H9 (cell line): ENCODE results near the gene INPP4A. TPM values are rescaled to one million over a fixed set of nuclear protein-coding genes. Genes with fewer than 3 reads are reported as not detected.
A peak's percentile ranks its signal among the peaks of the same experiment; 100 is the strongest.

ENCODE experiments used
- DNase-seq: peaks from one replicate; pipeline ENCODE4 v3.0.0-alpha.2; 2017
- H2AFZ ChIP-seq: one replicate; pipeline ENCODE4 v1.6.1; 2013; ENCODE audit warnings: mild to moderate bottlenecking, low read length, control low read depth, moderate library complexity
- H2AK5ac ChIP-seq: 2 replicates; pipeline ENCODE4 v1.6.1; 2013; ENCODE audit warnings: low read length, control low read depth, mixed read lengths; ENCODE audit not compliant: insufficient read length
- H2BK120ac ChIP-seq: one replicate; pipeline ENCODE4 v1.6.1; 2013; ENCODE audit warnings: low read depth, mild to moderate bottlenecking, low read length, control low read depth, inconsistent platforms; ENCODE audit not compliant: poor library complexity, severe bottlenecking
- H2BK12ac ChIP-seq: 2 replicates; pipeline ENCODE4 v1.6.1; 2013; ENCODE audit warnings: low read length, control low read depth, mixed read lengths, low read depth; ENCODE audit not compliant: insufficient read length
- H2BK15ac ChIP-seq: 2 replicates; pipeline ENCODE4 v1.6.1; 2013; ENCODE audit warnings: low read depth, low read length, control low read depth
- H2BK20ac ChIP-seq: one replicate; pipeline ENCODE4 v1.6.1; 2013; ENCODE audit warnings: low read depth, mild to moderate bottlenecking, low read length, control low read depth, inconsistent platforms; ENCODE audit not compliant: poor library complexity, severe bottlenecking
- H2BK5ac ChIP-seq: 2 replicates; pipeline ENCODE4 v1.6.1; 2013; ENCODE audit warnings: low read length, control low read depth, mixed read lengths; ENCODE audit not compliant: insufficient read length
- H3K14ac ChIP-seq: 2 replicates; pipeline ENCODE4 v1.6.1; 2013; ENCODE audit warnings: low read length, control low read depth; ENCODE audit not compliant: insufficient read depth
- H3K18ac ChIP-seq: 2 replicates; pipeline ENCODE4 v1.6.1; 2013; ENCODE audit warnings: low read depth, mild to moderate bottlenecking, mixed read lengths, low read length, control low read depth; ENCODE audit not compliant: insufficient read length
- H3K23ac ChIP-seq: 2 replicates; pipeline ENCODE4 v1.6.1; 2013; ENCODE audit warnings: low read length, control low read depth, mixed read lengths, low read depth; ENCODE audit not compliant: insufficient read length
- H3K23me2 ChIP-seq: 2 replicates; pipeline ENCODE4 v1.6.1; 2013; ENCODE audit warnings: low read depth, mild to moderate bottlenecking, mixed read lengths, low read length, control low read depth; ENCODE audit not compliant: insufficient read length, poor library complexity, severe bottlenecking
- H3K27ac ChIP-seq: 2 replicates; pipeline ENCODE4 v1.5.1; 2013; ENCODE audit warnings: low read length, control low read depth, mixed read lengths, low read depth; ENCODE audit not compliant: insufficient read length
- H3K27me3 ChIP-seq: 2 replicates; pipeline ENCODE4 v1.6.1; 2013; ENCODE audit warnings: low read length, control low read depth, inconsistent platforms; ENCODE audit not compliant: insufficient read depth
- H3K4ac ChIP-seq: 2 replicates; pipeline ENCODE4 v1.6.1; 2013; ENCODE audit warnings: low read depth, mild to moderate bottlenecking, control low read depth, inconsistent platforms, low read length, moderate library complexity
- H3K4me1 ChIP-seq: 2 replicates; pipeline ENCODE4 v1.6.1; 2013; ENCODE audit warnings: low read length, control low read depth, inconsistent platforms; ENCODE audit not compliant: insufficient read depth
- H3K4me2 ChIP-seq: 2 replicates; pipeline ENCODE4 v1.6.1; 2013; ENCODE audit warnings: low read length, control low read depth, mixed read lengths; ENCODE audit not compliant: insufficient read length, insufficient read depth
- H3K56ac ChIP-seq: 2 replicates; pipeline ENCODE4 v1.6.1; 2013; ENCODE audit warnings: low read depth, mild to moderate bottlenecking, mixed read lengths, low read length, control low read depth; ENCODE audit not compliant: insufficient read length
- H3K79me1 ChIP-seq: 2 replicates; pipeline ENCODE4 v1.6.1; 2013; ENCODE audit warnings: low read depth, mild to moderate bottlenecking, moderate library complexity, low read length, control low read depth, inconsistent platforms; ENCODE audit not compliant: insufficient read depth, poor library complexity, severe bottlenecking
- H3K79me2 ChIP-seq: 2 replicates; pipeline ENCODE4 v1.6.1; 2013; ENCODE audit warnings: low read length, control low read depth, inconsistent platforms; ENCODE audit not compliant: insufficient read depth
- H3K9ac ChIP-seq: 2 replicates; pipeline ENCODE4 v1.6.1; 2013; ENCODE audit warnings: low read length, control low read depth, mixed read lengths; ENCODE audit not compliant: insufficient read length; ENCODE audit errors: extremely low read depth
- H3K9me3 ChIP-seq: one replicate; pipeline ENCODE4 v1.6.1; 2013; ENCODE audit warnings: low read depth, low read length, inconsistent platforms; ENCODE audit not compliant: control insufficient read depth
- H3T11ph ChIP-seq: one replicate; pipeline ENCODE4 v1.6.1; 2013; ENCODE audit warnings: mild to moderate bottlenecking, low read length, control low read depth, inconsistent platforms
- H4K20me1 ChIP-seq: one replicate; pipeline ENCODE4 v1.6.1; 2013; ENCODE audit not compliant: control insufficient read depth, insufficient read length, insufficient read depth
- H4K5ac ChIP-seq: 2 replicates; pipeline ENCODE4 v1.6.1; 2013; ENCODE audit warnings: low read depth, mild to moderate bottlenecking, mixed read lengths, low read length, control low read depth; ENCODE audit not compliant: insufficient read length
- H4K8ac ChIP-seq: replicated peaks from 2 replicates; pipeline ENCODE4 v1.6.1; 2013; ENCODE audit warnings: low read length, control low read depth, mixed read lengths, low read depth; ENCODE audit not compliant: insufficient read length
- H4K91ac ChIP-seq: 2 replicates; pipeline ENCODE4 v1.6.1; 2013; ENCODE audit warnings: low read depth, mild to moderate bottlenecking, moderate library complexity, mixed read lengths, low read length, control low read depth; ENCODE audit not compliant: insufficient read length
- H3K27ac Mint-ChIP-seq, 3 experiments: 2 replicates in 2 of 3; 3 replicates in 1 of 3; pipeline ENCODE4 v1.8.0; 2020 to 2021; ENCODE audit warnings: mixed read lengths in 3 of 3, mild to moderate bottlenecking in 1 of 3, moderate library complexity in 1 of 3
- H3K27me3 Mint-ChIP-seq: 2 replicates; pipeline ENCODE4 v1.8.0; 2021; ENCODE audit warnings: low read depth, mild to moderate bottlenecking, moderate library complexity, mixed read lengths
- H3K36me3 Mint-ChIP-seq, 3 experiments: 2 replicates in 2 of 3; 3 replicates in 1 of 3; pipeline ENCODE4 v1.8.0; 2020 to 2021; ENCODE audit warnings: low read depth in 3 of 3, mixed read lengths in 3 of 3; ENCODE audit not compliant: insufficient read depth in 1 of 3
- H3K4me1 Mint-ChIP-seq, 2 experiments: 2 replicates each; pipeline ENCODE4 v1.8.0; 2020; ENCODE audit warnings: mixed read lengths in 2 of 2
- H3K4me3 Mint-ChIP-seq, 2 experiments: 2 replicates in 1 of 2; 3 replicates in 1 of 2; pipeline ENCODE4 v1.8.0; 2020 to 2021; ENCODE audit warnings: mild to moderate bottlenecking in 2 of 2, mixed read lengths in 2 of 2, moderate library complexity in 1 of 2
- H3K9me3 Mint-ChIP-seq, 2 experiments: 2 replicates in 1 of 2; 3 replicates in 1 of 2; pipeline ENCODE4 v1.8.0; 2020; ENCODE audit warnings: mild to moderate bottlenecking in 2 of 2, mixed read lengths in 2 of 2, moderate library complexity in 1 of 2
- CTCF ChIP-seq: fragments of 200-600 bp; sonication (generic); conservative IDR thresholded peaks from 3 replicates; pipeline ENCODE4 v1.8.0; 2021; ENCODE audit warnings: antibody characterized with exemption, mild to moderate bottlenecking
- WGBS: extraction: QIAGEN DNeasy Blood & Tissue Kit; methylation state at CpG from one replicate; pipeline ENCODE4 v1.1.7; 2013; ENCODE audit warnings: missing lambda C conversion rate, low lambda C conversion rate, mixed read lengths; ENCODE audit not compliant: insufficient read length; ENCODE audit errors: extremely low coverage; 5-methylcytosine and 5-hydroxymethylcytosine counted together
- total RNA-seq: library from RNA; stranded (reverse); gene quantifications from 2 replicates; pipeline ENCODE4 v1.2.1, GENCODE V29; 2021

INPP4A gene
- total RNA-seq, 1 experiment from 2014 or later, result 55.2 TPM

GRCh38 chr2:98476192-98476868 lies 31.7 kb downstream of the INPP4A start:
- TF ChIP-seq CTCF, result no peak
- no peak overlapping the region for H3K4me2 ChIP-seq
- H4K91ac ChIP-seq, result no peak overlapping the region
- no CpG with 5 or more reads among the region's 9 CpGs for WGBS
- no peak for DNase-seq
- no peak overlapping the region for H4K5ac ChIP-seq
- H3K27ac Mint-ChIP-seq, result peak overlapping the region in 2 of 3 experiments; percentile 45 to 77; a peak in 3 of 7 replicates
- H3K23ac ChIP-seq, result no peak overlapping the region
- H3K9me3 Mint-ChIP-seq, result no peaks in the 10 kb centered on the region; a peak in 1 of 5 replicates
- no peak overlapping the region for H2BK12ac ChIP-seq
- no peak overlapping the region for H3K4ac ChIP-seq
- H3K4me1 ChIP-seq, result no peaks in the 10 kb centered on the region; the same call in 1 of the 2 replicates
- H3K79me2 ChIP-seq, result peaks cover 2% of the 10 kb centered on the region; the same call in 1 of the 2 replicates
- H3K27ac ChIP-seq, result no peak overlapping the region
- H2AK5ac ChIP-seq, result no peak overlapping the region
- H2BK15ac ChIP-seq, result no peak overlapping the region
- peaks cover 0 to 4% (median 0%) of the 10 kb centered on the region in 3 experiments; a peak in 3 of 7 replicates for H3K36me3 Mint-ChIP-seq
- H3K27me3 ChIP-seq, result no peaks in the 10 kb centered on the region
- H3K14ac ChIP-seq, result no peak overlapping the region
- no peak overlapping the region for H2AFZ ChIP-seq
- H3K4me3 Mint-ChIP-seq, result no peak overlapping the region
- peaks cover 4% of the 10 kb centered on the region for H3K79me1 ChIP-seq
- H4K8ac ChIP-seq, result no peak overlapping the region
- no peak overlapping the region for H3K18ac ChIP-seq
- no peak overlapping the region for H3T11ph ChIP-seq
- no peak overlapping the region for H3K9ac ChIP-seq
- no peaks in the 10 kb centered on the region for H3K9me3 ChIP-seq
- H2BK20ac ChIP-seq, result no peak overlapping the region
- H2BK5ac ChIP-seq, result no peak overlapping the region
- H2BK120ac ChIP-seq, result no peak overlapping the region
- no peaks in the 10 kb centered on the region for H3K23me2 ChIP-seq
- H3K4me1 Mint-ChIP-seq, result peaks cover 70 to 71% of the 10 kb centered on the region in 2 experiments
- H4K20me1 ChIP-seq, result no peaks in the 10 kb centered on the region
- no peaks in the 10 kb centered on the region; the same call in 1 of the 2 replicates for H3K27me3 Mint-ChIP-seq
- H3K56ac ChIP-seq, result no peak overlapping the region
